ENCODE results near the gene LIMS1. TPM values are rescaled to one million over a fixed set of nuclear protein-coding genes. Genes with fewer than 3 reads are reported as not detected.

Gene LIMS1
- total RNA-seq, 1 experiment from 2014 or later = 132 TPM

- no peak for DNase-seq (ENCODE audit: low read depth)
Measured at GRCh38 chr2:108613261-108614042, 79.2 kb downstream of the LIMS1 start.

DNA sequence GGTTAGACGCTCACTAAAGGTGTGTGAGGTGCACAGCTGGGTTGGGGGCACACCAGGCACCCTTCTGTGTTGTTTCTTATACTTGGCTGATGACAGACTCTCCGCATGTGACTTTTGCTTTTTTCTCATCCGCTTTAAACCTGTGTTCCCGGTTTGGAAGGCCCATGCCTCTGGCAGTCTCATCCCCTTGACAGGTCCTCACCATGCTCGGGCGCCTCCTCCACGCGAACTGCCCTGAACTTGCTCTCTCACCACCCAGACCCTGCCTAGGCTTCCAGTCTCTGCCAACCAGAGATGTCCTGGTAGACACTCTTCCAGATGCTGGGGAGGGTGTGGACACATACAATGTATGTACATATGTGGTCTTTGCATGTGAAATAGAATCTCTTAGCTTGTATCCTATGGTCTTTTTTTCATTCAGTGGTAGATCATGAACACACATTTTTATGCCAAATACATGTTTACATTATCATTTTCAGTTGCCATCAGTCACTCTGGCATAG is 79.8 kb downstream of the LIMS1 start:
- DNase-seq (ENCODE audit: low read depth) = no peak

- no peak for DNase-seq (ENCODE audit: low read depth)
Measured at GRCh38 chr2:108614659-108615058, 80.4 kb downstream of the LIMS1 start.

GRCh38 chr2:108615480-108616090 is 81.3 kb downstream of the LIMS1 start:
- DNase-seq (ENCODE audit: low read depth) = no peak

GRCh38 chr2:108616318-108616717 is 82.0 kb downstream of the LIMS1 start:
- DNase-seq (ENCODE audit: low read depth) = no peak

DNA sequence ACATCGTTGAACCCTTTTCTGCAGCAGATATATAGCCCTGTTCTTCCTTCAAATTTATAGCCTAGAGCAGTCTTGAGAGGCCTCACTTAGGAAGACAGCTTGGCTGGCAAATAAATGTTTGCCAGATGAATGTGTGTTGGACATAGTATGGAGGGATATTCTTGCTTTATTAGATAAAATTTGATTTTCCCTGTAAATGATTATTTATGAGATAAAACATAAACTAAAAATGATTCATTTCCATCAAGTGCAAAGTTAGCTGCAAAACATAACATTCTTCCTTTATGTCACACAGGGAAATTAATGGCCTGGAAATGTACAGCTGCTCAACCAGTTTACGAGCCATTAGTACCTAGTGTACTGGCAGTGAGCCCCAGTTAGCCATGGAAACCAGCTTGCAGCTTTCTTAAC is 82.5 kb downstream of the LIMS1 start:
- no peak for DNase-seq (ENCODE audit: low read depth)

DNA sequence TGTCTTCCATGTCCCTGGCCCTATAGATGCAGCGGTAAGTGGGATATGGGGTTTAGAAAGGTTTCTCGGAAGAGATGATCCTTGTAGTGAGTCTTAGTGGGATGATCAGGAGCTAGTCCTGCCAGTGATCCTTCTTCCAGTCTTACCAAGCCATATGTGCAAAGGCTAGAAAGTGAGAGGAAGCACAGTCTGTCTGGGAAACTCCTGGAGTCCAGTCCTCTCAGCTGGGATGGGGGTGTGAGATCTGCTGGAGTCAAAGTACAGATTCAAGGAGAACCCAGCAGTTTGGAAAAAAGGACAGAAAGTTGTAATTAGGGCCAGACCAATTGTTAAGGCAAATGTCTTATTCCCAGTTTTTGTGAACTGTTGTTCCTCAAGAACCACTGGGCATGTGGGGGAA is 83.3 kb downstream of the LIMS1 start:
- no peak for DNase-seq (ENCODE audit: low read depth)

DNA sequence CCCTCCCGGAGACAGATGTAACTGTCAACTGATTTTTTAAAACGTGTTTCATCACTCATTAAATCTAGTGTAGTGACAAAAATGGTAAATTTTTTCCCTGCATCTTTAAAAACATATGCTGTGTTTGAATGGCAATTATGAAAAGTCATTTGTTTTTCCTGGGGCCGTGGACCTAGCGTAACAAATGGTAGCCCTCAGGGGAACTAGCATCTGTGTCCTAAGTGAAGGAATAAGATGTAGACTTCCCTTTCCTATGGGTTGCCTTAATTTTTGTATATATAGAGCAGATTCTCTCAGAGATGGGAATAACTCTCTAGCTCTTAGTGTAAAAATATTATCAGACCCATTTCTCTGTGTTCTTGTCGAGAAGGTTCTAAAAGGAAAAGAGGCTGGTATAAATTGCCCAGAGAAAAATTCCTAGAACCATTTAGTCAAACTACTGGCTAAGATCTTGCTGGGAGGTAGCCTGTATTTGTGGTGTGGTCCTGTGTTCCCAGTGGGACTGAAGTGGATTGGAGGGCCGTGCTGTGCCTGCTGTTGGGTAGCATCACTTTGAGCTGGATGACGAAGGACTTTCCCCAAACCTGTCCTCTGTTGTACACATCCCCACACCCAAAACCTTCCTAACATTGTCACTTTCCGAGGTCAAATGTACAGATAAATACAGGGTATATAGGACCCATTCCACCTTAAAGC is 85.8 kb downstream of the LIMS1 start:
- DNase-seq (ENCODE audit: low read depth) = no peak

DNA sequence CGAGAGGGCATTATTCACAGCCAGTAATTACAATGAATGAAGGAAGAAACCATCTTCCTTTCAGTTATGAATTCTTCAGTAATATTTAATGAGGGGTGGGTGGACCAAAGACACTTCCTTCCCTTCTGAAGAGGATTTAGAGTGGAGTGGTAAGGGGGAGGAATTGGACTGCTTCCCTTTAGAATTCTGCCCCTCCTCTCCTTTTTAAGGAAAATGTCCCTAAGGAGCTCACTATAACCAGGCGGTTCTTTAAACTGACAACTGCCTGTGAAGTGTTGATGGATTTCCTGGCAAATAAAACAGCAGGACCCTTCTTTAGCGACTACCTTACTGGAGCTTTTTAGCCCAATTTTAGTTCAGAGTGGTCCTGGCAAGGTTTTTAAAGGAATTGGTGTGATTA is 86.4 kb downstream of the LIMS1 start:
- no peak for DNase-seq (ENCODE audit: low read depth)

DNA sequence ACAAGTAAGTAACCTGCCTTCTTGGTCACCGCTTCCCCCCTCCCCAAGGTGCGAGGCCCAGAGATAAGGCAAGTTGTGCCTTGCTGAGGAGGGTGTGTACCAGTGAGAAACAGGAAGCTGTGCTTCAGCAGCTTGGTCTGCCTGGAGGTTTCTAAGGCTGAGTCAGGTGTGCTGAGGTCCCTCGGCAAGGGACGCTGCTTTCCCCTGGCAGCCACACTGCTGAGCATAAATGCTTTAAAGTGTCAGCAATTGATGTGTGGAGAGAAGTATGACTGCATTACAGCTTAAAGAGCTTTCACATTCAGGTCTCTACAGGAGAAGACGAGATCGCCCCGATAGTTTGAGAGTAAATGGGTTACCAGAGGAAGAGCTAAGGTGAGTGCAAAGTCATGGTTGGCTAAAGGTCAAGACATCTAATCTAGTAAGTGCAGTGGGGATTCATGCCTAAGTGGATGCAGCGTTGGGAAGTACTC is 86.9 kb downstream of the LIMS1 start:
- peak; percentile 82 for DNase-seq (ENCODE audit: low read depth)

GRCh38 chr2:108621687-108622681 is 87.7 kb downstream of the LIMS1 start:
- no peak for DNase-seq (ENCODE audit: low read depth)

- DNase-seq (ENCODE audit: low read depth) = no peak
Measured at GRCh38 chr2:108623616-108624015, 89.3 kb downstream of the LIMS1 start.

- DNase-seq (ENCODE audit: low read depth) = no peak
Measured at GRCh38 chr2:108625186-108625827, 91.0 kb downstream of the LIMS1 start.

DNA sequence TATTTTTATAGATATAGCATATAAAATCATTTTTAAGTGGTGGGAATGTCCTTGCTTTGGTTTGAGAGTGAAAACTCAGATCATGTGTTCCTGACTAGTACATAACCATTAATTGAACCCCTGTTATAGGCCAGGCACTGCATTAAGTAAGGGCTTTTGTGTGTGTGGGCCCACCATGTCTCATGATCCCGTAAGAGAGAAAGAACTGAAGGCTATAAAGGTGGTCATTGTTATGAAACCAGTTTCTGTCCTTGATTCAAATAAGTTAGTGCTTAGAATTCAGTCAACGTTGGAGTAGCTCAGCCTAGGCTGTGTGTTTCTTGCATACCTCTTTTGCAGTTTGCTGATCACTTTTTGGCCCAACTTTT is 91.5 kb downstream of the LIMS1 start:
- no peak for DNase-seq (ENCODE audit: low read depth)

DNA sequence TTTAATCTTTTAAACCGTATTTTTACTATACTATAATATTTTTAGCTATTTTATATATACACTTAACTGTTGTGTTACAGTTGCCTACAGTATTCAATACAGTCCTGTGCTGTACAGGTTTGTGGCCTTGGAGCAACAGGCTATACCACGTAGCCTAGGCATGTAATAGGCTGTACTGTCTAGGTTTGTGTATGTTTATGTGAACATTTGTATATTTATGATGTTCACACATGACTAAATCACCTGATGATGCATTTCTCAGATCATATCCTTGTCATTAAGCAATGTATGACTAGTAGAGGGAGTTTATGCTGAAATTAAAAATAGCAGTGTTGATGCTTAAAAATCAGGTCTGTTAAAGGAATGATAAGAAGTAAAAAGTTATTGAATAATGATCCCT is 92.7 kb downstream of the LIMS1 start:
- no peak for DNase-seq (ENCODE audit: low read depth)

DNA sequence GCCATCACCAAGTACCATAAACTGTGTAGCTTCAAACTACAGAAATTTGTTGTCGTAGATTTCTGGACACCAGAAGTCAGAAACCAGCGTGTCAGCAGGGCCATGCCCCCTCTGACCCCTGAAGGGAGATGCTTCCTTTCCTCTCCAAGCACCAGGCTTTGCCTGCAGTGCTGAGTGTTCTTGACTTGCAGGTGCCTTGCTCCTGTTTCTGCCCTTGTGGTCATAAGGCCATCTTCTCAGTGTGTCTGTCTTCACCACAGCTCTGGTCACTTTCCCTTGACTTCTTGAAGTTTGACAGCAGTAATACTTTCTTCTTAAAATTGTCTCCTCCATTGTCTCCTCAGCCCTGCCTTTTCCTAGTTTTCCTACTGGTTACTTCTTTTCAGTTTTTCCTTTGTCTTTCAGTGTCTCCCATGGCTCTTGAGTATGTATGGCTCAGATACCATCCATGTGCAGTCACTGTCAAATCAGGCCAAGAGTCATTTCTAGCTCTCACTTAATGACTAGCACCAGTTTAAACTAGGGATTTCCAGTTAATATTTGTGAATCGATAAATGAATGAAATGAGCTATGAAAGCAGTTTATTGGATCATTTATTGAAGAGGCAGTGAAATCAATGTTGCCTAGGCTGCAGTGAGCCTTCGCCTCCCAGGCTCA is 93.8 kb downstream of the LIMS1 start:
- no peak for DNase-seq (ENCODE audit: low read depth)

GRCh38 chr2:108628936-108629335 is 94.7 kb downstream of the LIMS1 start:
- DNase-seq (ENCODE audit: low read depth) = no peak

DNA sequence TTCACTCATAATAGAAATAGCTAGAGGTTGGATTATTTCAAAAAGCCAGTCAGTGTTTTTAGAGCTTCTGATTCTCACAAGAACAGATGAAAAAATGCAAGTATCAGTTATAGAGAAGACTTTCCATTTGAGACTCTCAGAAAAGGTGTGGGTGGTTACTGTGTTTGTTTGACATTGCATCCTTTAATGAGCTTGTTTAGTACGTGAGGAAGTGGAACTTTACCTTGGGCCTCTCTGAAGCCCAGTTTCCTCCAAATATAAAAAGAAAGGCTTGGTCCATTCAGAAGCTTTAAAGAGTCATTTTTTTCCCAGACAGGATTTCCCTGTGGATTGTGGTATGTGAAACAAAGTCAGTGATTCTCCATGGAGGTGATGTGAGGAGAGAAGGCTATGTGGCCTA is 95.1 kb downstream of the LIMS1 start:
- no peak for DNase-seq (ENCODE audit: low read depth)

- DNase-seq (ENCODE audit: low read depth) = peak; percentile 30
Measured at GRCh38 chr2:108630567-108631405, 96.5 kb downstream of the LIMS1 start.

All from HT1080 (cell line).